PC-3 (cell line): ENCODE data around the gene MXD1. TPM values are rescaled to one million over a fixed set of nuclear protein-coding genes. Genes with fewer than 3 reads are reported as not detected.

Experiments
- ATAC-seq: fragments of 200-7000 bp; cut with Tn5 transposase; 2 replicates; pipeline ENCODE4 v1.9.1; 2020; ENCODE audit warnings: mild to moderate bottlenecking, moderate library complexity
- BruUV-seq: library from RNA; stranded (reverse); fragments of 400-500 nt; replicated peaks from 2 replicates; lab custom pipeline; 2021; lab: Mats Ljungman, UMichigan
- CTCF ChIA-PET: fragments of 300-600 bp; sonication (Branson Sonifier 250); formaldehyde crosslinking; loops from one replicate; lab custom pipeline; 2022; ENCODE audit warnings: antibody characterized with exemption; lab: Charles Lee
- POLR2A ChIA-PET: fragments of 300-600 bp; sonication (Branson Sonifier 250); formaldehyde crosslinking; loops from one replicate; lab custom pipeline; 2022; ENCODE audit warnings: antibody characterized with exemption; ENCODE audit not compliant: unreplicated experiment; lab: Charles Lee
- DNase-seq: peaks from one replicate; pipeline ENCODE4 v3.0.0-alpha.2; 2015
- H2AFZ ChIP-seq: fragments of 300-600 bp; sonication (generic); 2 replicates; pipeline ENCODE4 v1.6.0; 2016; ENCODE audit warnings: antibody characterized with exemption, low read length
- H3F3A ChIP-seq: fragments of 300-600 bp; sonication (generic); one replicate; pipeline ENCODE4 v1.6.0; 2017; ENCODE audit warnings: antibody characterized with exemption, low read length, control low read depth, mild to moderate bottlenecking; ENCODE audit not compliant: unreplicated experiment
- H3K27ac ChIP-seq: fragments of 300-600 bp; sonication (generic); 2 replicates; pipeline ENCODE4 v1.5.1; 2016; ENCODE audit warnings: mild to moderate bottlenecking, low read length
- H3K27me3 ChIP-seq: fragments of 300-600 bp; sonication (generic); 2 replicates; pipeline ENCODE4 v1.6.1; 2016; ENCODE audit warnings: low read length, mixed read lengths
- H3K36me3 ChIP-seq: fragments of 300-600 bp; sonication (generic); 2 replicates; pipeline ENCODE4 v1.6.1; 2016; ENCODE audit warnings: low read depth, mixed run types, low read length, mixed read lengths
- H3K4me1 ChIP-seq: fragments of 300-600 bp; sonication (generic); 2 replicates; pipeline ENCODE4 v1.5.1; 2016; ENCODE audit warnings: low read length; ENCODE audit not compliant: insufficient read depth
- H3K4me2 ChIP-seq: fragments of 300-600 bp; sonication (generic); 2 replicates; pipeline ENCODE4 v1.6.0; 2016; ENCODE audit warnings: low read length
- H3K4me3 ChIP-seq: fragments of 300-600 bp; sonication (generic); 2 replicates; pipeline ENCODE4 v1.5.1; 2016; ENCODE audit warnings: mild to moderate bottlenecking, low read length, mixed read lengths
- H3K79me2 ChIP-seq: fragments of 300-600 bp; sonication (generic); 2 replicates; pipeline ENCODE4 v1.6.1; 2017; ENCODE audit warnings: low read length, mixed read lengths
- H3K9ac ChIP-seq: fragments of 300-600 bp; sonication (generic); 2 replicates; pipeline ENCODE4 v1.6.0; 2016; ENCODE audit warnings: mild to moderate bottlenecking, low read length
- H3K9me2 ChIP-seq: fragments of 300-600 bp; sonication (generic); replicated peaks from 2 replicates; pipeline ENCODE4 v1.6.1; 2016; ENCODE audit warnings: mixed run types, low read length, mixed read lengths
- H3K9me3 ChIP-seq: fragments of 300-600 bp; sonication (generic); 2 replicates; pipeline ENCODE4 v1.6.1; 2016; ENCODE audit warnings: low read length, mixed read lengths
- H4K20me1 ChIP-seq: fragments of 300-600 bp; sonication (generic); 2 replicates; pipeline ENCODE4 v1.6.1; 2016; ENCODE audit warnings: low read length, mixed read lengths
- CTCF ChIP-seq: fragments of 300-600 bp; sonication (generic); conservative IDR thresholded peaks from 2 replicates; pipeline ENCODE4 v1.5.1; 2017; ENCODE audit warnings: antibody characterized with exemption, low read depth, mild to moderate bottlenecking, low read length
- EZH2 ChIP-seq: fragments of 300-600 bp; sonication (generic); IDR thresholded peaks from one replicate; pipeline ENCODE4 v1.6.1; 2017; ENCODE audit warnings: antibody characterized with exemption, mild to moderate bottlenecking, low read length; ENCODE audit not compliant: unreplicated experiment
- EZH2phosphoT487 ChIP-seq: fragments of 300-600 bp; sonication (generic); IDR thresholded peaks from 2 replicates; pipeline ENCODE4 v1.6.1; 2018; ENCODE audit warnings: mild to moderate bottlenecking, antibody characterized with exemption, low read length, borderline replicate concordance
- intact Hi-C: fragments of 100-400 bp; cut with micrococcal nuclease; formaldehyde crosslinking; loops from 2 replicates; pipeline ENCODE4 v1.9.0; 2023
- total RNA-seq: library from RNA; depleted of rRNA; stranded (reverse); fragments of >200 nt; gene quantifications from 2 replicates; pipeline ENCODE4 v1.2.3, GENCODE V29; 2014

The MXD1 gene
- total RNA-seq, 1 experiment from 2014 or later = 6.8 TPM

GRCh38 chr2:69964353-69964841, 49.5 kb downstream of the MXD1 start:
- DNase-seq (no peak), ATAC-seq (no peak)
- no peak overlapping the region for H2AFZ ChIP-seq
- no peaks in the 10 kb centered on the region for H3K36me3 ChIP-seq
- no peak overlapping the region for H3K4me3 ChIP-seq
- H3K9me3 ChIP-seq = no peaks in the 10 kb centered on the region
- H3K27me3 ChIP-seq = no peaks in the 10 kb centered on the region
- H4K20me1 ChIP-seq = no peaks in the 10 kb centered on the region
- no peaks in the 10 kb centered on the region for H3K9me2 ChIP-seq
- no peaks in the 10 kb centered on the region for H3F3A ChIP-seq
- no peak for TF ChIP-seq CTCF
- no peak for TF ChIP-seq EZH2
- no peak for TF ChIP-seq EZH2phosphoT487
- no TSS peak for BruUV-seq
- intact Hi-C loops = no loop called here
- H3K79me2 ChIP-seq = no peaks in the 10 kb centered on the region
- peaks cover 13% of the 10 kb centered on the region for H3K4me1 ChIP-seq
- no peak overlapping the region for H3K4me2 ChIP-seq
- H3K9ac ChIP-seq = no peak overlapping the region
- H3K27ac ChIP-seq = no peak overlapping the region
- CTCF ChIA-PET = interaction anchor here (0.6 kb wide), 1 partner anchor 25 kb away, joined by 4 read pairs; no protein-coding TSS in a partner anchor
- POLR2A ChIA-PET = interaction anchor here (0.7 kb wide), 1 partner anchor 13 kb away, joined by 3 read pairs; no protein-coding TSS in a partner anchor

GRCh38 chr2:69965756-69966445, 51.0 kb downstream of the MXD1 start:
- Histone ChIP-seq H3K27ac (no peak overlapping the region), H3K4me1 (peaks cover 13% of the 10 kb centered on the region), H3K9me2 (no peaks in the 10 kb centered on the region), H3K9ac (no peak overlapping the region), H2AFZ (no peak overlapping the region), H3K4me2 (0 out of 2 replicates have a peak overlapping the region, but pooled peaks have one; percentile 41), H3K4me3 (no peak overlapping the region), H3K27me3 (no peaks in the 10 kb centered on the region), H3K36me3 (no peaks in the 10 kb centered on the region), H3K79me2 (no peaks in the 10 kb centered on the region), H3F3A (no peaks in the 10 kb centered on the region), H3K9me3 (no peaks in the 10 kb centered on the region), H4K20me1 (no peaks in the 10 kb centered on the region)
- ChIA-PET CTCF (interaction anchor here (0.6 kb wide), 1 partner anchor 243 kb away, joined by 3 read pairs; no protein-coding TSS in a partner anchor), POLR2A (no interaction called here)
- peak; percentile 54 for DNase-seq
- intact Hi-C loops = no loop called here
- TF ChIP-seq CTCF (no peak), EZH2 (no peak), EZH2phosphoT487 (no peak)
- ATAC-seq = no peak
- no TSS peak for BruUV-seq

- H3K79me2 ChIP-seq = no peaks in the 10 kb centered on the region
- peaks cover 13% of the 10 kb centered on the region for H3K4me1 ChIP-seq
- no peak overlapping the region for H3K4me3 ChIP-seq
- H3K4me2 ChIP-seq = 0 out of 2 replicates have a peak overlapping the region, but pooled peaks have one; percentile 41
- no peak overlapping the region for H2AFZ ChIP-seq
- ATAC-seq (no peak), DNase-seq (no peak)
- no peaks in the 10 kb centered on the region for H3K9me2 ChIP-seq
- intact Hi-C loops = no loop called here
- no peaks in the 10 kb centered on the region for H3K27me3 ChIP-seq
- no TSS peak for BruUV-seq
- ChIA-PET POLR2A (no interaction called here), CTCF (no interaction called here)
- no peak overlapping the region for H3K27ac ChIP-seq
- no peak overlapping the region for H3K9ac ChIP-seq
- H4K20me1 ChIP-seq = no peaks in the 10 kb centered on the region
- H3K9me3 ChIP-seq = no peaks in the 10 kb centered on the region
- no peaks in the 10 kb centered on the region for H3K36me3 ChIP-seq
- no peaks in the 10 kb centered on the region for H3F3A ChIP-seq
- TF ChIP-seq EZH2phosphoT487 (no peak), EZH2 (no peak), CTCF (no peak)
Observed at GRCh38 chr2:69966496-69966895, 51.6 kb downstream of the MXD1 start.
